GM12891 (cell line): Measurements from ENCODE around the gene ZP2.

Experiments used
- DNase-seq: peaks from one replicate; pipeline ENCODE4 v3.0.0; 2011; ENCODE audit warnings: low spot score; ENCODE audit not compliant: insufficient read length
- FAIRE-seq: peaks from 2 replicates; lab custom pipeline; 2011; peaks lifted over from hg19 to GRCh38; lab: Jason Lieb, UNC
- POLR2AphosphoS5 ChIP-seq: IDR thresholded peaks from 2 replicates; pipeline ENCODE4 v1.6.1; 2011; ENCODE audit warnings: low read depth, low read length, control low read depth
- POU2F2 ChIP-seq: IDR thresholded peaks from 2 replicates; pipeline ENCODE4 v1.6.1; 2011; ENCODE audit warnings: low read depth, mild to moderate bottlenecking, control low read depth, low read length, moderate library complexity

The ZP2 gene

GRCh38 chr16:21150375-21151001 is 60.9 kb downstream of the ZP2 start, which contains the start of gene DNAH3:
TSS of gene DNAH3 (minus strand) at chr16:21150846. CDS start at chr16:21150319, 527 bp downstream.
- FAIRE-seq: no peak
- TF ChIP-seq POU2F2: no peak
- no peak for TF ChIP-seq POLR2AphosphoS5
- no peak for DNase-seq
